ENCODE results near the gene EPHA10. TPM values are rescaled to one million over a fixed set of nuclear protein-coding genes. Genes with fewer than 3 reads are reported as not detected.

Gene EPHA10
- total and polyA plus RNA-seq, 4 donors = 0.20 to 1.7 (median 0.26) TPM; not detected in 1

DNA sequence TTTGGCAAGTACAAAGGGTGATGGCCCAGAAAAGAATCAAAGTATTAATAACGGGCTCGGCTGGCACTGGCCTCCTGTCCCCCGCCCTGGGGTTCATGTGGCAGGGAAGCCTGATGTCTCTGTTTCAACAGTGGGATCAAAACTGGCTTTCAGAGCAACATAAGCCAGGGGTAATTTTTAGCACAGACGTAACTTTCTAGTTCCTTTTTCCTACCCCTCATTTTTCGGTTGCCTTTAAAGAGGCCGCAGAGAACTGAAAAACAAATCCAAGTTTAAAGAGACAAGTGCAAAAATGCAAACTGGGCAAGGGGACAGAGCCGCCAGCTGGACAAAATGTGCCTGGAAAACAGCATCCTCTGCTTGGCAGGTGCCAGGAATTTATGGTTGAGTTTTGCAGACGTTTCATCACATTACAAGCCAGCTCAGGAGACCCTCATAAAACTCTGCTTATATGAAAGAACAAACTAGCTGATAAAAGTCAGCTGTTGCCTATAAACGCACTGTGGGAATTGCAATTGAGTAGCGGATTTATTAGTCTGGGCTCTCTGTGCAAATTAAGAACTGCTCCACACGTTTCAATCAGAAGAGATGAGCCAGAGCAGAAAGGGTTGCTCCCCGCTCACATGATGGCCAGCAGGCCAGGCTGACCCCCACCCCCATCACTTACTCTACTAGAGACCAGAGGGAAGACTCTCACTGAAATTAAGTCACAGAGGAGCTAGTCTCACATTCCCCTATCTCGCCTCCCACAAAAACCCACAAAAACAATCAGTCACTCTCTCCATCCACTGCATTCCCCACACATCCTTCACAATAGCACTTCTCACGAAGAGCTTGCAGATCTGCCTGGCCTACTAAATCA, 88.4 kb downstream of the EPHA10 start:
- ATAC-seq (ENCODE audit: insufficient read depth, low FRiP score) = no peak
- WGBS, 2 donors = 51 to 53% methylated on average over 14 of the region's 14 CpGs
- no peak overlapping the region for H3K9ac ChIP-seq (ENCODE audit: insufficient read depth in 1 of 2, low read length in 2 of 2)

DNA sequence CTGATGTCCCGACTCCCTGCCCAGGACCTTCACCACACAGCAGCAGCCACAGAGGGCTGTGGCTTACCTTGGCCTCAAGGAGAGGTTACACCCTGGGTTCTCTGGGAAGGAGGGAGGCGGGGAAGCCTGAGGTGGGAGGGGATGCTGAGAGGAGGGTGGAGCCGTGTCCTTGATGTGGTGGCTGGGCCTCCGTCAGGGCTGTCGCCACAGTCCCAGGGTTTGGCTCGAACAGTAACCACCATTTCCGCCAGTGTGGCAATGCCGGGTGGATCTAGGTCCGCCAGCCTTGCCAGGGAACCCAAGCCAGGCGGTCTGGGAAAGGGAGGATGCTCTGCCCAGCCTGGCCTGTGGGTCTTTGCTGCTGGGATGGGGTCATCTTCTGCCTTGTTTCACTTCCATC, 91.0 kb downstream of the EPHA10 start:
- DNase-seq = no peak

More for the DNA sequence above, 88.4 kb downstream of the EPHA10 start:
- DNase-seq = peak; percentile 32 to 61 (median 44)
- H3K9me3 ChIP-seq (ENCODE audit: control insufficient read depth in 4 of 4, insufficient read depth in 3 of 4, low read length in 3 of 4) = no peaks in the 10 kb centered on the region
- H3K4me1 ChIP-seq (ENCODE audit: control insufficient read depth in 5 of 5, insufficient read depth in 5 of 5, low read length in 5 of 5) = peaks cover 0 to 3% (median 0%) of the 10 kb centered on the region in 5 donors
- H3K4me3 ChIP-seq = no peak overlapping the region
- peaks cover 0 to 3% (median 0%) of the 10 kb centered on the region in 3 donors for H3K27me3 ChIP-seq (ENCODE audit: control insufficient read depth in 3 of 3, insufficient read depth in 3 of 3, low read length in 2 of 3)
- H3K36me3 ChIP-seq (ENCODE audit: control insufficient read depth in 4 of 4, insufficient read depth in 4 of 4, low read length in 4 of 4) = peaks cover 0 to 3% (median 0%) of the 10 kb centered on the region in 4 donors
- TF ChIP-seq, protein P1, sequence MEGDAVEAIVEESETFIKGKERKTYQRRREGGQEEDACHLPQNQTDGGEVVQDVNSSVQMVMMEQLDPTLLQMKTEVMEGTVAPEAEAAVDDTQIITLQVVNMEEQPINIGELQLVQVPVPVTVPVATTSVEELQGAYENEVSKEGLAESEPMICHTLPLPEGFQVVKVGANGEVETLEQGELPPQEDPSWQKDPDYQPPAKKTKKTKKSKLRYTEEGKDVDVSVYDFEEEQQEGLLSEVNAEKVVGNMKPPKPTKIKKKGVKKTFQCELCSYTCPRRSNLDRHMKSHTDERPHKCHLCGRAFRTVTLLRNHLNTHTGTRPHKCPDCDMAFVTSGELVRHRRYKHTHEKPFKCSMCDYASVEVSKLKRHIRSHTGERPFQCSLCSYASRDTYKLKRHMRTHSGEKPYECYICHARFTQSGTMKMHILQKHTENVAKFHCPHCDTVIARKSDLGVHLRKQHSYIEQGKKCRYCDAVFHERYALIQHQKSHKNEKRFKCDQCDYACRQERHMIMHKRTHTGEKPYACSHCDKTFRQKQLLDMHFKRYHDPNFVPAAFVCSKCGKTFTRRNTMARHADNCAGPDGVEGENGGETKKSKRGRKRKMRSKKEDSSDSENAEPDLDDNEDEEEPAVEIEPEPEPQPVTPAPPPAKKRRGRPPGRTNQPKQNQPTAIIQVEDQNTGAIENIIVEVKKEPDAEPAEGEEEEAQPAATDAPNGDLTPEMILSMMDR (IDR thresholded peaks at IDR 0.05; ENCODE audit: control extremely low read depth, extremely low read depth) = no peak
- H3K27ac ChIP-seq (ENCODE audit: low read depth in 1 of 2, low read length in 1 of 2) = no peak overlapping the region

DNA sequence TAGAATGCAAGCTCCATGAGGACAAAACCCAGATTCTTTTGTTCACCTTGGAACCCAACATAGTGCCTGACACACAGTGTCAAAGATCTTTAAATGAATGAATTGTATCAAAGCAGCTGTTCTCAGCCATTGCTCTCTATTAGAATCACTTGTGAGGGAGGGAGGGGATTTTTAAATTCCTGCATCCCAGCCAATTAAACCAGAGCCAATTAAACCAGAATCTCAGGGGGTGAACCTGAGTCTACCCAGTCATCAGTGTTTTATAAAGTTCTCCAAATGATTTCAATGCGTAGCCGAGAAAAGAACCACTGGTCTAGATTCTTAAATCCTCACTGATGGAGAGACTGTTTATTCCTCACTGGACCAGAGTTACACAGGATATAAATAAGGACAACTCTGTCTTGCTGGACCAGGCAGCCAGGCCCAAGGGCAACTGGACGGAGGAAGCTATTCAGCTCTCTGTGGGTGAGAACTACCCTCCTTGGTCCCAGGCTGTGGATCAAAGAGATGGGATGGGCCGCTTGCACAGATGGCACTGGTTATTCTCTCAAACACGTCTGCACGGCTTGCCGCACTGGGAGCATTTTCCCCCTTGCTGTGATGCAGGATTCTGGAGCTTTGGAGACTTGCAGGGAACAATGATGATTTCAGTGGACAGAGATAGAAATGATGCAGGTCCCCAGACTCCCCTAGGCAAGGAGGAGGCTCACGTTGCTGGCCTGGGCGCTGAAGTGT, 92.6 kb downstream of the EPHA10 start:
- peaks cover 0 to 2% (median 0%) of the 10 kb centered on the region in 4 donors for H3K9me3 ChIP-seq (ENCODE audit: control insufficient read depth in 4 of 4, insufficient read depth in 3 of 4, low read length in 3 of 4)
- no peak for DNase-seq

More for the DNA sequence above, 91.0 kb downstream of the EPHA10 start:
- H3K36me3 ChIP-seq (ENCODE audit: control insufficient read depth in 4 of 4, insufficient read depth in 4 of 4, low read length in 4 of 4) = no peaks in the 10 kb centered on the region
- no peak overlapping the region for H3K4me3 ChIP-seq
- TF ChIP-seq, protein P1 (IDR thresholded peaks at IDR 0.05; ENCODE audit: control extremely low read depth, extremely low read depth) = no peak
- H3K27ac ChIP-seq (ENCODE audit: low read depth in 1 of 2, low read length in 1 of 2) = no peak overlapping the region
- 47 to 63% methylated on average over 10 of the region's 10 CpGs for WGBS, 2 donors
- H3K4me1 ChIP-seq (ENCODE audit: control insufficient read depth in 5 of 5, insufficient read depth in 5 of 5, low read length in 5 of 5) = peaks cover 0 to 3% (median 0%) of the 10 kb centered on the region in 5 donors
- no peak overlapping the region for H3K9ac ChIP-seq (ENCODE audit: insufficient read depth in 1 of 2, low read length in 2 of 2)
- peaks cover 0 to 16% (median 2%) of the 10 kb centered on the region in 3 donors for H3K27me3 ChIP-seq (ENCODE audit: control insufficient read depth in 3 of 3, insufficient read depth in 3 of 3, low read length in 2 of 3)
- no peak for ATAC-seq (ENCODE audit: insufficient read depth, low FRiP score)
- peaks cover 0 to 2% (median 0%) of the 10 kb centered on the region in 4 donors for H3K9me3 ChIP-seq (ENCODE audit: control insufficient read depth in 4 of 4, insufficient read depth in 3 of 4, low read length in 3 of 4)

More for the DNA sequence above, 92.6 kb downstream of the EPHA10 start:
- H3K4me1 ChIP-seq (ENCODE audit: control insufficient read depth in 5 of 5, insufficient read depth in 5 of 5, low read length in 5 of 5) = peaks cover 0 to 3% (median 0%) of the 10 kb centered on the region in 5 donors
- no peak for ATAC-seq (ENCODE audit: insufficient read depth, low FRiP score)
- H3K36me3 ChIP-seq (ENCODE audit: control insufficient read depth in 4 of 4, insufficient read depth in 4 of 4, low read length in 4 of 4) = no peaks in the 10 kb centered on the region
- no peak overlapping the region for H3K27ac ChIP-seq (ENCODE audit: low read depth in 1 of 2, low read length in 1 of 2)
- H3K9ac ChIP-seq (ENCODE audit: insufficient read depth in 1 of 2, low read length in 2 of 2) = no peak overlapping the region
- peaks cover 0 to 23% (median 2%) of the 10 kb centered on the region in 3 donors for H3K27me3 ChIP-seq (ENCODE audit: control insufficient read depth in 3 of 3, insufficient read depth in 3 of 3, low read length in 2 of 3)
- TF ChIP-seq, protein P1 (IDR thresholded peaks at IDR 0.05; ENCODE audit: control extremely low read depth, extremely low read depth) = no peak
- no peak overlapping the region for H3K4me3 ChIP-seq
- WGBS, 2 donors = 77 to 81% methylated on average over 9 of the region's 9 CpGs

Data from lung (tissue), 12 donors.